Dermis blood vessel endothelial cell (primary cell): ENCODE data around the gene PRSS57. TPM values are rescaled to one million over a fixed set of nuclear protein-coding genes. Genes with fewer than 3 reads are reported as not detected.
"Not testable (repeated sequence)": the region's sequence is repeated elsewhere in the genome, so short reads cannot be mapped to it uniquely, and the experiment has no call there.

ENCODE experiments used
- DNase-seq: peaks from one replicate; pipeline ENCODE4 v3.0.0; 2010
- total RNA-seq: library from RNA; depleted of rRNA; stranded (reverse); fragments of >200 nt; gene quantifications from 2 replicates; pipeline ENCODE4 v1.2.3, GENCODE V29; 2014

Gene PRSS57
- total RNA-seq, 1 donor from 2014 or later = not detected

- peak; percentile 23 for DNase-seq
Observed at GRCh38 chr19:722553-723101, 27.4 kb upstream of the PRSS57 start.

- DNase-seq = no peak
Observed at GRCh38 chr19:720345-721160, 25.3 kb upstream of the PRSS57 start.

- no peak for DNase-seq
Observed at GRCh38 chr19:719636-720344, 24.5 kb upstream of the PRSS57 start.

GRCh38 chr19:718991-719512 is 23.8 kb upstream of the PRSS57 start:
- no peak for DNase-seq

- DNase-seq = no peak
Observed at GRCh38 chr19:718251-718951, 23.1 kb upstream of the PRSS57 start.

- DNase-seq = no peak
Observed at GRCh38 chr19:715347-715746, 20.1 kb upstream of the PRSS57 start.

- DNase-seq = no peak
Observed at GRCh38 chr19:711254-711653, 16.0 kb upstream of the PRSS57 start.

GRCh38 chr19:710767-711166 is 15.5 kb upstream of the PRSS57 start:
- no peak for DNase-seq

GRCh38 chr19:709965-710571 is 14.8 kb upstream of the PRSS57 start:
- DNase-seq = no peak

GRCh38 chr19:709196-709964 is 14.1 kb upstream of the PRSS57 start:
- no peak for DNase-seq

GRCh38 chr19:708154-709143 is 13.2 kb upstream of the PRSS57 start, which contains the start of gene PALM:
TSS of gene PALM (plus strand) at chr19:708935. CDS start at chr19:709147, 212 bp downstream.
- peak; percentile 39 for DNase-seq

- DNase-seq = no peak
Observed at GRCh38 chr19:704447-704741, 9.1 kb upstream of the PRSS57 start.

- DNase-seq = peak; percentile 78
Observed at GRCh38 chr19:703651-704446, 8.6 kb upstream of the PRSS57 start.

GRCh38 chr19:703329-703650 is 8.0 kb upstream of the PRSS57 start:
- no peak for DNase-seq

- DNase-seq = not testable (repeated sequence)
Observed at GRCh38 chr19:702847-703246, 7.6 kb upstream of the PRSS57 start.

- not testable (repeated sequence) for DNase-seq
Observed at GRCh38 chr19:699885-700284, 4.6 kb upstream of the PRSS57 start.

- DNase-seq = not testable (repeated sequence)
Observed at GRCh38 chr19:698529-698928, 3.3 kb upstream of the PRSS57 start.

GRCh38 chr19:694481-695351 is 536 bp downstream of the PRSS57 start:
- DNase-seq = no peak

GRCh38 chr19:690203-690602 is 5.0 kb downstream of the PRSS57 start:
- no peak for DNase-seq
